GM10248 (cell line): ENCODE data around the gene ROS1.
"Not testable (repeated sequence)": the region's sequence is repeated elsewhere in the genome, so short reads cannot be mapped to it uniquely, and the experiment has no call there.

ENCODE experiments used
- CTCF ChIA-PET: fragments of 300-600 bp; sonication (Branson Sonifier 250); formaldehyde crosslinking; extraction: SDS; loops from one replicate; lab custom pipeline; 2021; ENCODE audit warnings: antibody characterized with exemption; lab: Yijun Ruan, JAX
- POLR2A ChIA-PET: fragments of 350-650 bp; sonication (Branson Sonifier 250); formaldehyde crosslinking; extraction: SDS; loops from one replicate; lab custom pipeline; 2020; ENCODE audit warnings: antibody characterized with exemption; lab: Yijun Ruan, JAX
- DNase-seq: peaks from one replicate; pipeline ENCODE4 v3.0.0; 2012; ENCODE audit errors: extremely low spot score
- CTCF ChIP-seq: IDR thresholded peaks from 2 replicates; pipeline ENCODE4 v1.5.1; 2012; ENCODE audit warnings: mild to moderate bottlenecking, low read depth; ENCODE audit errors: extremely low read depth, missing control alignments, control extremely low read depth

Gene ROS1

DNA sequence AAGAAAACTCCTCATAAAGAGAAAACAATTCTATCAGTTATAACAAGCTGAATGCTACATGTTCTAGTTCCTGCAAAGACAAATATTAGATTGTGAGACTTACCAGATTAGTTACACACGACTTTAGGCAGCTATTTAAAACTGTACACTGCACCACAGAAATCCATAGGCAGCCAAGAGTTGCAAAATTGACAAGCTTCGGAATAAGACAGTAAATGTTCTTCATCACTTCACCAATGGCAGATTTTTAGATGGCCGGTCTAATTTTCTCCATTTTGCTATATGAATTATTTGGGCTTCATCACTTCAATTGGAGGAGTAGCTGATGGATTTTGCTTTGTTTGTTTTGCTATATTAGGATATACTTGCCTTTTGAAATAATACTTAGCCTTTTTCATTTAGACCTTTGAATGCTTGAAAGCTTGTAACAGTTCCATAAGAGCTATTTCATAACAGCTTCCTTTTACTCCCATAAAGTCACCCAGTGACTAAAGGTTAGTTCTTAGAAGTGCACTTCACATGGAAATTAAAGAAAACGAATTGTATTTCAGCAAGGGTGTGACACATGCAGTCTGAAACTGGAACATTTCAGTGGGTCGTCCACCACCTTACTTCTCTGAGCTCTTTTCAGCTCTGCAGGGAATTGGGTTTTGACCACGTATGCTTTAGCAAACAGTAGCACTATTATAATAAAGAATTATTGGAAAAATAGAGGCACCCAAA is at the start of gene ROS1:
TSS of gene ROS1 (minus strand) at position 512 of the 723 bp plus-strand sequence. CDS start at position 226, 286 bp downstream.
- ChIA-PET CTCF (interaction anchor here (0.9 to 1.5 kb wide), 6 partner anchors 15 to 352 kb away, joined by 3 to 4 read pairs (median 4); no protein-coding TSS in a partner anchor), POLR2A (no interaction called here)
- no peak for DNase-seq
- TF ChIP-seq CTCF, result no peak

- TF ChIP-seq CTCF, result no peak
- ChIA-PET CTCF (interaction anchor here (0.9 kb wide), 1 partner anchor 8 kb away, joined by 4 read pairs; no protein-coding TSS in a partner anchor), POLR2A (no interaction called here)
- DNase-seq, result no peak
These were observed 47.7 kb upstream of the ROS1 start for GRCh38 chr6:117473401-117473800.

DNA sequence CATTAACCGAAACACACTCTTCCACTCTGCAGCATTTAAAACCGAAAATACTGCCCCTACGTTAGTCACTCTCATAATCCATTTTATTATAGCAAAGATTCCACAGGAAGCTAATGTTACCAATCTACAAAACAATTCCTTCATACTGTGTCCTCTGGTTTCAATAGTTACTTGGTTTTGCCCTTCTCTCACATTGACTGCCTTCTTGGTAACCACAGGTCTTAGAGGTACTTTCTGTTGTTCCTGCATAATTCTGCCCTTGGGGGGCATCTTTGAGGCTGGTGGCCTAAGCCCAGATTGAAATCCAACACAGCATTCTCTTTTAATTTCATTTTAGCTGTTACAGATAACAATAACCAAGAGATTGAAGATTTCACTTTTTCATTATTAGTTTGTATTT is 46.9 kb upstream of the ROS1 start:
- DNase-seq, result no peak
- ChIA-PET POLR2A (no interaction called here), CTCF (no interaction called here)
- TF ChIP-seq CTCF, result no peak

DNA sequence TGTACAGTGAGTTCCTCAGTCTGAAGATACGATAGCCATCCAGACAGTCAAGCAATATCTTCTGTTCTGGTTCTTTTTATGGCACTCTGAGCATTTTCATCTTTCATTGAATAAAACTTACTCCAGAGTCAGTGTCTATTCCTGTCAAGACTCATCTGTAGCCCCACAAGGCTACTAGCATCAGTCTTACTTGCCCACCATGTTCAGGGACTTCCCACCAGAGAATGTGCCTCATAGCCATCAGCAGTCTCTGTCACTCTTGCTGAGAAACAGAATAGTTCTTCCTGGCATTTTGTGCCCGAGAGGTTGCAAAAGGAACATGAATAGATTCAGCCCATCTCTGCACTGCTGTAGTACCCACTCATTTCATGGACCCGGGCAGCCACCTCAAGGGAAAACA is 44.0 kb upstream of the ROS1 start:
- ChIA-PET CTCF (interaction anchor here (1.3 to 3.1 kb wide), 3 partner anchors 9 to 135 kb away, joined by 3 to 13 read pairs (median 5); no protein-coding TSS in a partner anchor), POLR2A (no interaction called here)
- DNase-seq, result no peak
- no peak for TF ChIP-seq CTCF

GRCh38 chr6:117469356-117469755 is 43.6 kb upstream of the ROS1 start:
- POLR2A ChIA-PET, result no interaction called here
- DNase-seq, result no peak
- CTCF ChIA-PET, result interaction anchor here (0.6 to 3.1 kb wide), 4 partner anchors 9 to 20 kb away, joined by 3 to 13 read pairs (median 3); no protein-coding TSS in a partner anchor
- TF ChIP-seq CTCF, result no peak

- CTCF ChIA-PET, result interaction anchor here (0.8 to 3.1 kb wide), 5 partner anchors 10 to 19 kb away, joined by 3 to 13 read pairs (median 3); no protein-coding TSS in a partner anchor
- DNase-seq, POLR2A ChIA-PET: not testable (repeated sequence)
These were observed 42.8 kb upstream of the ROS1 start for GRCh38 chr6:117468527-117468926.

- POLR2A ChIA-PET, result no interaction called here
- no peak for TF ChIP-seq CTCF
- CTCF ChIA-PET, result interaction anchor here (0.8 to 3.1 kb wide), 4 partner anchors 11 to 19 kb away, joined by 3 to 13 read pairs (median 4); no protein-coding TSS in a partner anchor
- DNase-seq, result no peak
These were observed 42.1 kb upstream of the ROS1 start for GRCh38 chr6:117467876-117468275.
